ENCODE measurements around the gene SLC36A3. TPM values are rescaled to one million over a fixed set of nuclear protein-coding genes. Genes with fewer than 3 reads are reported as not detected.

The SLC36A3 gene
- total RNA-seq, 4 donors from 2014 or later = not detected

DNA sequence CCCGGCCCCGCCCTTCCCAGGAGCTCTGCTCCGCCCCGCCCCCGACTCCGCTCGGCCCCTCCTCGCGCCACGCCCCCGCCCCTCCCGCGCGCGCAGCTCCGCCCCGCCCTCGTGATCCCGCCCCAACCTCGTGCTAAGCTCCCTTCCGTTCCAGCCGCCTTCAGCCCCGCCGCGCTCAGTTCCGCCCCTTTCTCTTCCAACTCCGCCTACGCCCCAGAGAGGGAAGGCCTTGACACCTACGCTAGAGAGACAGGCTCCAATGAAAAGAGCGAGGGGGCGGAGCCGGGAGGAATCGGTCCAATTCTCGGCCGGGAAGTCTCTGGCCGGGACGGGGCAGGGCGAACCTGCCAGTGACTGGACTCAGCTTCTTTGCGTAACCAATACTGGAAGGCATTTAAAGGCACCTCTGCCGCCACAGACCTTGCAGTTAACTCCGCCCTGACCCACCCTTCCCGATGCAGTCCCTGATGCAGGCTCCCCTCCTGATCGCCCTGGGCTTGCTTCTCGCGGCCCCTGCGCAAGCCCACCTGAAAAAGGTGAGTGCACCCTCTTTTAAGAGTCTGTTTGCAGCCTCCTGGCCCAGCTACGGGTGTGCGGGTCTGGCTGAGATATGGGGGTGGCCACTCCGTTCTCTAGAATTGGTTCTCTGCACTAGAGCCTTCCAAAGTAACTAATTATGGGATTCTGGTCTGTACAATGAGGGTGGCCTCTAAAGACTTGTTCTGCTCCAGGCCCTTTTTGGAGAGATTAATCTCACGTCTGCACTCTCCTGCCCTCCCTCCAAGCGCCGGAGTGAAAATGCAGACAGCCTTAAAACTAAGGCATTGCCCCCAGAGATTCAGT is 50.6 kb downstream of the SLC36A3 start, which contains the start of gene GM2A:
Gene GM2A, plus strand, starts transcription at position 424 of the 843 bp plus-strand sequence. Its CDS starts 32 bp downstream, at position 456.
- TF ChIP-seq, protein P1, sequence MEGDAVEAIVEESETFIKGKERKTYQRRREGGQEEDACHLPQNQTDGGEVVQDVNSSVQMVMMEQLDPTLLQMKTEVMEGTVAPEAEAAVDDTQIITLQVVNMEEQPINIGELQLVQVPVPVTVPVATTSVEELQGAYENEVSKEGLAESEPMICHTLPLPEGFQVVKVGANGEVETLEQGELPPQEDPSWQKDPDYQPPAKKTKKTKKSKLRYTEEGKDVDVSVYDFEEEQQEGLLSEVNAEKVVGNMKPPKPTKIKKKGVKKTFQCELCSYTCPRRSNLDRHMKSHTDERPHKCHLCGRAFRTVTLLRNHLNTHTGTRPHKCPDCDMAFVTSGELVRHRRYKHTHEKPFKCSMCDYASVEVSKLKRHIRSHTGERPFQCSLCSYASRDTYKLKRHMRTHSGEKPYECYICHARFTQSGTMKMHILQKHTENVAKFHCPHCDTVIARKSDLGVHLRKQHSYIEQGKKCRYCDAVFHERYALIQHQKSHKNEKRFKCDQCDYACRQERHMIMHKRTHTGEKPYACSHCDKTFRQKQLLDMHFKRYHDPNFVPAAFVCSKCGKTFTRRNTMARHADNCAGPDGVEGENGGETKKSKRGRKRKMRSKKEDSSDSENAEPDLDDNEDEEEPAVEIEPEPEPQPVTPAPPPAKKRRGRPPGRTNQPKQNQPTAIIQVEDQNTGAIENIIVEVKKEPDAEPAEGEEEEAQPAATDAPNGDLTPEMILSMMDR (IDR thresholded peaks at IDR 0.05) = no peak
- TF ChIP-seq POLR2AphosphoS5 (IDR thresholded peaks at IDR 0.05) (peak; percentile 90 to 92), POLR2A (IDR thresholded peaks at IDR 0.05; ENCODE audit: low read depth) (peak; percentile 65)
- H3K4me3 ChIP-seq = peak within 1 kb of the TSS; percentile 54 to 75 (median 66)
- intact Hi-C loops (cut with DNase I) = no loop called here
- H3K4me1 ChIP-seq = peaks cover 31 to 51% (median 39%) of the 10 kb centered on the region in 4 donors
- under 1% methylated on average over 36 of the region's 52 CpGs for WGBS
- peaks cover 0 to 2% (median 0%) of the 10 kb centered on the region in 4 donors for H3K36me3 ChIP-seq
- no peaks in the 10 kb centered on the region for H3K27me3 ChIP-seq
- H3K27ac ChIP-seq (replicated peaks in 1 of 4) = peak within 1 kb of the TSS; percentile 77 to 84 (median 82)
- H3K9me3 ChIP-seq = no peaks in the 10 kb centered on the region
- peak; percentile 100 for DNase-seq (ENCODE audit: extremely low spot score)

GRCh38 chr5:151251621-151252020 is 51.9 kb downstream of the SLC36A3 start:
- H3K4me3 ChIP-seq = no peak overlapping the region
- H3K9me3 ChIP-seq = no peaks in the 10 kb centered on the region
- H3K4me1 ChIP-seq = peaks cover 24 to 40% (median 32%) of the 10 kb centered on the region in 4 donors
- H3K27me3 ChIP-seq = no peaks in the 10 kb centered on the region
- TF ChIP-seq, protein P1 (IDR thresholded peaks at IDR 0.05) = no peak
- no peak for TF ChIP-seq POLR2AphosphoS5 (IDR thresholded peaks at IDR 0.05)
- no peak for TF ChIP-seq EP300 (IDR thresholded peaks at IDR 0.05)
- intact Hi-C loops (cut with DNase I) = no loop called here
- H3K27ac ChIP-seq (replicated peaks in 1 of 4) = peak overlapping the region in 1 of 4 donors; percentile 80
- whole genome bisulfite sequencing = 97% methylated on average over 4 of the region's 4 CpGs
- no peaks in the 10 kb centered on the region for H3K36me3 ChIP-seq
- no peak for DNase-seq (ENCODE audit: extremely low spot score)

DNA sequence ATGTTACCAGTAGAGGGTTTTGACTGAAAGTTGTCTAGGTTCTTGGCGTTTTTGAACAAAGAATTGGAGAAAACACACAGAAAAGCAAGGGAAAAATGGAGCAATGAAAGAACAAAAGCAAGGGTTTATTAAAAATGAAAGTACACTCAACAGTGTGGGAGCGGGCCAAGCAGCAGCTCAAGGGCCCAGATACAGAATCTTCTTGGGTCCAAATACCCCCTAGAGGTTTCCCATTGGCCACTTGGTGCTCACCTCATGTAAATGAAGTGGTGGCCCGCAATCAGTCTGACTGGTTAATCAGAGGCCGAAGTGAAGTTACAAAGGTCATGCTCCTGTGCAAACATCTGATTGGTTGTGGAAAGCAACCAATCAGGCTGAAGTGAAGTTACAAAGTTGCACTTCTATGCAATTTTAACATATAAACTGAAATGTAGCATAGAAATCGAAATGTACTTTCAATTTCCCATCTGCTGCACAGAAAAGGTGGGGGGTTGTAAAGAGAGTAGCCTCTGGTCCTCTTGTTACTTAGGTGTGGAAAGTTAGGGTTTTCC is 52.5 kb downstream of the SLC36A3 start:
- Histone ChIP-seq H3K27me3 (no peaks in the 10 kb centered on the region), H3K4me3 (no peak overlapping the region), H3K9me3 (no peaks in the 10 kb centered on the region), H3K4me1 (peaks cover 24 to 34% (median 32%) of the 10 kb centered on the region in 4 donors), H3K36me3 (no peaks in the 10 kb centered on the region), H3K27ac (replicated peaks in 1 of 4) (no peak overlapping the region)
- TF ChIP-seq POLR2AphosphoS5 (IDR thresholded peaks at IDR 0.05) (no peak), POLR2A (IDR thresholded peaks at IDR 0.05; ENCODE audit: low read depth) (no peak), EP300 (IDR thresholded peaks at IDR 0.05) (no peak)
- TF ChIP-seq, protein P1 (IDR thresholded peaks at IDR 0.05) = no peak
- intact Hi-C loops (cut with DNase I) = no loop called here
- WGBS = 97% methylated on average over 5 of the region's 5 CpGs
- no peak for DNase-seq (ENCODE audit: extremely low spot score)

DNA sequence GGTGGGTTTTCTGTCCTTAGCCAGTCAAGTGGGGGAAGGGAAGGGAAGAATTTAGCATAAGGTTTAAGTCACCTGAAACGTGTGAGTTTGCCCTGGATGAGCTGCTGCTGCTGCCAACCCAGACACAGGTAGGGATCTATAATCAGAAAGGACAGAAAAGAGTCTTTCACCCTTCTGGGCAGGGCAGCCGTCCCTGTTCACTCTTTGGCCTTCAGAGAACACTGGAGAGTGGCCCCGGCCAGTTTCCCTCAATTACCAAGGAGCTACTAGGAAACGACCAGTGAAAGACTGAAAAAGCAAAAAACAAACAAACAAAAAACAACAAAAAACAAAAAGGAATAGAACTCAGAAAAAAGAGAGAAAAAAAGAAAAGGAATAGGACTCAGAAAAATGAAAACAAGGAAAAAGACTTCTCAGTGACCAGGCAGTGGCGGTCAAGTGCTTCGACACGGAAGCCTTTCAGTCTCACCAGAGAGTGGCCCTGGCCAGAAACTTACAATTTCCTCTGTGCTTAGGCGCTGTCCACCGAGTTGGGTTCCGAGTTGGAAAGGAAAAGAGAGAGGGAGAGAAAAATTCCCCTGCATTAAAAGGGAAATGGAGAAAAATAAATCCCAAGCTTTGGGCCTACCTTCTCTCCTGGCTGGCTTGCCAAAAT is 53.1 kb downstream of the SLC36A3 start:
- Histone ChIP-seq H3K27me3 (no peaks in the 10 kb centered on the region), H3K4me3 (no peak overlapping the region), H3K9me3 (no peaks in the 10 kb centered on the region), H3K36me3 (no peaks in the 10 kb centered on the region), H3K27ac (replicated peaks in 1 of 4) (no peak overlapping the region), H3K4me1 (peaks cover 21 to 29% (median 28%) of the 10 kb centered on the region in 4 donors)
- TF ChIP-seq, protein P1 (IDR thresholded peaks at IDR 0.05) = no peak
- TF ChIP-seq POLR2A (IDR thresholded peaks at IDR 0.05; ENCODE audit: low read depth) (no peak), POLR2AphosphoS5 (IDR thresholded peaks at IDR 0.05) (no peak), EP300 (IDR thresholded peaks at IDR 0.05) (no peak)
- DNase-seq (ENCODE audit: extremely low spot score) = no peak
- intact Hi-C loops (cut with DNase I) = no loop called here
- 89% methylated on average over 10 of the region's 10 CpGs for WGBS
